ENCODE measurements around the gene PTCH1. TPM values are rescaled to one million over a fixed set of nuclear protein-coding genes. Genes with fewer than 3 reads are reported as not detected.
A peak's percentile ranks its signal among the peaks of the same experiment; 100 is the strongest.

Gene PTCH1
- total RNA-seq = 1 to 10 TPM; 5.0 to 6.1 TPM

- peak within 1 kb of the TSS; percentile 78 for H3K27ac Mint-ChIP-seq
- H3K4me1 Mint-ChIP-seq (ENCODE audit: low read depth) = peaks cover 23% of the 10 kb centered on the region
- no peaks in the 10 kb centered on the region for H3K9me3 Mint-ChIP-seq (ENCODE audit: insufficient read depth)
- H3K36me3 Mint-ChIP-seq (ENCODE audit: low read depth) = peaks cover 7% of the 10 kb centered on the region
- DNase-seq (peak; percentile 42), ATAC-seq (peak; percentile 62)
- CTCF ChIA-PET = interaction anchor here (1.0 kb wide), 1 partner anchor 701 kb away, joined by 3 read pairs; no protein-coding TSS in a partner anchor
- peaks cover 74% of the 10 kb centered on the region for H3K27me3 Mint-ChIP-seq (ENCODE audit: low read depth)
- POLR2A ChIA-PET = no interaction called here
- peak within 1 kb of the TSS; percentile 89 for H3K4me3 Mint-ChIP-seq
Measured at GRCh38 chr9:95516734-95517558, at the start of gene PTCH1. PTCH1 (minus strand) TSS chr9:95516971.

GRCh38 chr9:95565982-95566381 lies 49.2 kb upstream of the PTCH1 start:
- H3K4me3 Mint-ChIP-seq = no peak overlapping the region

DNA sequence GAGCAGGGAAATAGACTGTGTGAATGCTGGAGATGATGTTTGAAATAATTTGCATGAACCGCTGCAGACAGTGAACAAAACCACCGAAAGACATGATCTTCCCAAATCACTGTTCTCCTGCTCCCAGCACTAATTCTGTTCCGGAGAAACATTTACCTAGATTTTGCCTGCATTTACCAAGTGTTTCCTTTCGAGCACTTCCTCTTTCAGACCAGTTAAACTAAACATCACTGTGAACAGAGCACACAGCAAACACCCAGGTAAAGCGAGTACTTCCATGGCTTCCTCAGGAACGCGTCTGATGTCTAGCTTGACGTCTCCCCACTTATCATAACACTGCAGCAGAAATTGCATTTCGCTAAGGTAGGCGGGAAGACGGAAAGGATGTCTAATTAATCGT lies 45.1 kb upstream of the PTCH1 start:
- CTCF ChIA-PET = no interaction called here
- no peak overlapping the region for H3K4me3 Mint-ChIP-seq
- H3K27ac Mint-ChIP-seq = no peak overlapping the region
- no peaks in the 10 kb centered on the region for H3K36me3 Mint-ChIP-seq (ENCODE audit: low read depth)
- ATAC-seq (no peak), DNase-seq (no peak)
- POLR2A ChIA-PET = no interaction called here
- H3K27me3 Mint-ChIP-seq (ENCODE audit: low read depth) = peaks cover 42% of the 10 kb centered on the region
- H3K9me3 Mint-ChIP-seq (ENCODE audit: insufficient read depth) = no peaks in the 10 kb centered on the region
- H3K4me1 Mint-ChIP-seq (ENCODE audit: low read depth) = no peaks in the 10 kb centered on the region

More at GRCh38 chr9:95565982-95566381, 49.2 kb upstream of the PTCH1 start:
- Mint-ChIP-seq H3K36me3 (ENCODE audit: low read depth) (no peaks in the 10 kb centered on the region), H3K9me3 (ENCODE audit: insufficient read depth) (no peaks in the 10 kb centered on the region), H3K27me3 (ENCODE audit: low read depth) (peaks cover 36% of the 10 kb centered on the region), H3K27ac (no peak overlapping the region), H3K4me1 (ENCODE audit: low read depth) (peaks cover 15% of the 10 kb centered on the region)
- ATAC-seq = no peak
- ChIA-PET POLR2A (no interaction called here), CTCF (no interaction called here)
- no peak for DNase-seq

DNA sequence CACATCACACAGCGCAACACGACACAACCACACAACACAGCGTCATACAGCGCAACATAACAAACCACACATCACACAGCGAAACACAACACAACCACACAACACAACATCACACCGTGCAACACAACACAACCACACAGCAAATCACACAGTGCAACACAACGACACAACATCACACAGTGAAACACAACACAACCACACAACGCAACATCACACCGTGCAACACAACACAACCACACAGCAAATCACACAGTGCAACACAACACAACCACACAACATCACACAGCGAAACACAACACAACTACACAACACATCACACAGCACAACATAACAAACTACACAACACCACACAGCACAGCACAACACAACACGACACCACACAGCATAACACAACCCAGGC lies 40.4 kb upstream of the PTCH1 start:
- CTCF ChIA-PET = no interaction called here

GRCh38 chr9:95556521-95556920 lies 39.8 kb upstream of the PTCH1 start:
- POLR2A ChIA-PET = no interaction called here
- ATAC-seq (no peak), DNase-seq (no peak)
- Mint-ChIP-seq H3K4me3 (no peak overlapping the region), H3K36me3 (ENCODE audit: low read depth) (no peaks in the 10 kb centered on the region), H3K27me3 (ENCODE audit: low read depth) (peaks cover 53% of the 10 kb centered on the region), H3K9me3 (ENCODE audit: insufficient read depth) (no peaks in the 10 kb centered on the region), H3K4me1 (ENCODE audit: low read depth) (no peaks in the 10 kb centered on the region), H3K27ac (no peak overlapping the region)
- CTCF ChIA-PET = no interaction called here

More for the DNA sequence above, 40.4 kb upstream of the PTCH1 start:
- Mint-ChIP-seq H3K9me3 (ENCODE audit: insufficient read depth) (no peaks in the 10 kb centered on the region), H3K27me3 (ENCODE audit: low read depth) (peaks cover 55% of the 10 kb centered on the region), H3K27ac (no peak overlapping the region), H3K4me1 (ENCODE audit: low read depth) (no peaks in the 10 kb centered on the region), H3K4me3 (no peak overlapping the region), H3K36me3 (ENCODE audit: low read depth) (no peaks in the 10 kb centered on the region)
- DNase-seq = no peak
- POLR2A ChIA-PET = no interaction called here
- ATAC-seq = no peak

- no peak for DNase-seq
- H3K36me3 Mint-ChIP-seq (ENCODE audit: low read depth) = no peaks in the 10 kb centered on the region
- H3K4me1 Mint-ChIP-seq (ENCODE audit: low read depth) = no peaks in the 10 kb centered on the region
- no peak overlapping the region for H3K27ac Mint-ChIP-seq
- ChIA-PET CTCF (no interaction called here), POLR2A (no interaction called here)
- ATAC-seq = no peak
- no peaks in the 10 kb centered on the region for H3K9me3 Mint-ChIP-seq (ENCODE audit: insufficient read depth)
- H3K27me3 Mint-ChIP-seq (ENCODE audit: low read depth) = peaks cover 43% of the 10 kb centered on the region
- no peak overlapping the region for H3K4me3 Mint-ChIP-seq
Measured at GRCh38 chr9:95552814-95553546, 36.2 kb upstream of the PTCH1 start.

DNA sequence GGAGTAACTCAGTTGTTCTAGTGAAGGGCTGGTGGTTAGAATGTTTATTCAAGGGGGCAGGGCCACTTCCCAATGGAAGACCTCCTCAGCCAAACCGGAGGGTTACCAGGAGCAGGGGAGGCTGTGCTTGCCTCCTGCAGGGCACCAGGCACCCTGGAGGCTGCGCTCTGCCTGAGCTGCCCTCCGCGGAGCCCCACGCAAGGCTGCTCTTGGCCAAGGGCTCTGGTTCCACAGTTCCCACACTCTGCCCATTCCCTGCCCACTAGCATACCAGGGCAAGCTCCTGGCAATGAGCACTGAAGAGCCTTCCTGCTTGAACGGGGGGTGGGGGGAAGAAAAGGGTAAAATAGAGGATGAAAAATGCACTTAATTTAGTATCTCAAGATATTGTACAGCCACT lies 35.5 kb upstream of the PTCH1 start:
- H3K9me3 Mint-ChIP-seq (ENCODE audit: insufficient read depth) = no peaks in the 10 kb centered on the region
- no peaks in the 10 kb centered on the region for H3K4me1 Mint-ChIP-seq (ENCODE audit: low read depth)
- POLR2A ChIA-PET = no interaction called here
- CTCF ChIA-PET = no interaction called here
- no peaks in the 10 kb centered on the region for H3K36me3 Mint-ChIP-seq (ENCODE audit: low read depth)
- no peak for DNase-seq
- H3K27ac Mint-ChIP-seq = no peak overlapping the region
- no peak overlapping the region for H3K4me3 Mint-ChIP-seq
- H3K27me3 Mint-ChIP-seq (ENCODE audit: low read depth) = peaks cover 42% of the 10 kb centered on the region
- no peak for ATAC-seq

DNA sequence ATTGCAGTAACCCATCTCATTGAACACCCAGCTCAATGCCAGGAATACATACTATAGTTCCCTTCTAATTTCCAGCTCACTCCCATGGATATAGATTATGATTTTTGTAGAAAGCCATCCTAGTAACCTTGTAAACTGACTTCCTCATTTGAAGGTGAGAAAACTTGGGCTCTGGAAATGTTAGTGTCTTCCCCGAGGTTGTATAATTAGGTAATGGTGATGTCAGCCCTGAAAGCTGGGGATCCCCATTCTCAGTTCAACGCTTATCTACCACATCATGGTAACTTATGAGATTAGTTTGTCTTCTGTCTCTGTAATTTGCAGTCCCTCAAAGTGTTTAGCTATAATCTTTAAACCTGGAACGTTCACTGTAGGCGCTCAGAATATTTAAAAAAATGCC lies 34.6 kb upstream of the PTCH1 start:
- ATAC-seq (no peak), DNase-seq (no peak)
- H3K4me3 Mint-ChIP-seq = no peak overlapping the region
- H3K4me1 Mint-ChIP-seq (ENCODE audit: low read depth) = no peaks in the 10 kb centered on the region
- no peaks in the 10 kb centered on the region for H3K36me3 Mint-ChIP-seq (ENCODE audit: low read depth)
- peaks cover 40% of the 10 kb centered on the region for H3K27me3 Mint-ChIP-seq (ENCODE audit: low read depth)
- POLR2A ChIA-PET = no interaction called here
- no peak overlapping the region for H3K27ac Mint-ChIP-seq
- H3K9me3 Mint-ChIP-seq (ENCODE audit: insufficient read depth) = no peaks in the 10 kb centered on the region
- CTCF ChIA-PET = interaction anchor here (0.6 kb wide), 1 partner anchor 169 kb away, joined by 3 read pairs; no protein-coding TSS in a partner anchor

GRCh38 chr9:95545831-95546567 lies 29.2 kb upstream of the PTCH1 start:
- ATAC-seq (no peak), DNase-seq (no peak)
- Mint-ChIP-seq H3K9me3 (ENCODE audit: insufficient read depth) (no peaks in the 10 kb centered on the region), H3K27ac (no peak overlapping the region), H3K4me1 (ENCODE audit: low read depth) (no peaks in the 10 kb centered on the region), H3K4me3 (no peak overlapping the region), H3K27me3 (ENCODE audit: low read depth) (peaks cover 21% of the 10 kb centered on the region), H3K36me3 (ENCODE audit: low read depth) (no peaks in the 10 kb centered on the region)
- ChIA-PET POLR2A (no interaction called here), CTCF (no interaction called here)

GRCh38 chr9:95533996-95534680 lies 17.4 kb upstream of the PTCH1 start:
- H3K4me3 Mint-ChIP-seq = no peak overlapping the region

GRCh38 chr9:95529910-95530309 lies 13.1 kb upstream of the PTCH1 start:
- ATAC-seq = no peak
- no peak overlapping the region for H3K4me3 Mint-ChIP-seq
- ChIA-PET CTCF (interaction anchor here (0.7 to 1.3 kb wide), 2 partner anchors 43 to 546 kb away, joined by 3 read pairs; no protein-coding TSS in a partner anchor), POLR2A (no interaction called here)
- H3K27ac Mint-ChIP-seq = no peak overlapping the region
- peaks cover 39% of the 10 kb centered on the region for H3K27me3 Mint-ChIP-seq (ENCODE audit: low read depth)
- H3K9me3 Mint-ChIP-seq (ENCODE audit: insufficient read depth) = no peaks in the 10 kb centered on the region
- DNase-seq = no peak
- H3K36me3 Mint-ChIP-seq (ENCODE audit: low read depth) = no peaks in the 10 kb centered on the region
- H3K4me1 Mint-ChIP-seq (ENCODE audit: low read depth) = no peaks in the 10 kb centered on the region

More at GRCh38 chr9:95533996-95534680, 17.4 kb upstream of the PTCH1 start:
- POLR2A ChIA-PET = no interaction called here
- DNase-seq (no peak), ATAC-seq (no peak)
- Mint-ChIP-seq H3K36me3 (ENCODE audit: low read depth) (no peaks in the 10 kb centered on the region), H3K27me3 (ENCODE audit: low read depth) (peaks cover 33% of the 10 kb centered on the region), H3K27ac (no peak overlapping the region), H3K9me3 (ENCODE audit: insufficient read depth) (no peaks in the 10 kb centered on the region), H3K4me1 (ENCODE audit: low read depth) (no peaks in the 10 kb centered on the region)
- CTCF ChIA-PET = no interaction called here

Data from activated CD8-positive, alpha-beta T cell treated with anti-CD3 and anti-CD28 coated beads, Interleukin-2, amount 10 ng/mL, durations not matched to agents 7 days and 5 days (primary cell).